NOMO-1 treated with DMSO at 0.1 percent for 48 hours (cell line): ENCODE results near the gene SFMBT2.

Experiments
- DNase-seq: peaks from one replicate; lab custom pipeline; 2025; ENCODE audit not compliant: unreplicated experiment; lab: John Stamatoyannopoulos, UW

The SFMBT2 gene

GRCh38 chr10:7274293-7274692, 136.5 kb downstream of the SFMBT2 start:
- no peak for DNase-seq

GRCh38 chr10:7272008-7272407, 138.8 kb downstream of the SFMBT2 start:
- no peak for DNase-seq

- DNase-seq: no peak
Measured at GRCh38 chr10:7269988-7270387, 140.8 kb downstream of the SFMBT2 start.

- DNase-seq: no peak
Measured at GRCh38 chr10:7267142-7267541, 143.7 kb downstream of the SFMBT2 start.

- no peak for DNase-seq
Measured at GRCh38 chr10:7265396-7266123, 145.3 kb downstream of the SFMBT2 start.

- no peak for DNase-seq
Measured at GRCh38 chr10:7264313-7264756, 146.5 kb downstream of the SFMBT2 start.

GRCh38 chr10:7263616-7264015, 147.2 kb downstream of the SFMBT2 start:
- no peak for DNase-seq

- DNase-seq: no peak
Measured at GRCh38 chr10:7261351-7261750, 149.5 kb downstream of the SFMBT2 start.

GRCh38 chr10:7260912-7261311, 149.9 kb downstream of the SFMBT2 start:
- DNase-seq: no peak

- peak; percentile 79 for DNase-seq
Measured at GRCh38 chr10:7260412-7260900, 150.4 kb downstream of the SFMBT2 start.

- peak; percentile 74 for DNase-seq
Measured at GRCh38 chr10:7258948-7259523, 151.8 kb downstream of the SFMBT2 start.

- no peak for DNase-seq
Measured at GRCh38 chr10:7255517-7255916, 155.3 kb downstream of the SFMBT2 start.

- no peak for DNase-seq
Measured at GRCh38 chr10:7251696-7252465, 159.0 kb downstream of the SFMBT2 start.

- DNase-seq: no peak
Measured at GRCh38 chr10:7250236-7250635, 160.6 kb downstream of the SFMBT2 start.

GRCh38 chr10:7248585-7249164, 162.2 kb downstream of the SFMBT2 start:
- DNase-seq: no peak

GRCh38 chr10:7248148-7248547, 162.7 kb downstream of the SFMBT2 start:
- no peak for DNase-seq

GRCh38 chr10:7245505-7245904, 165.3 kb downstream of the SFMBT2 start:
- no peak for DNase-seq

- peak; percentile 36 for DNase-seq
Measured at GRCh38 chr10:7243873-7244272, 167.0 kb downstream of the SFMBT2 start.

GRCh38 chr10:7243139-7243538, 167.7 kb downstream of the SFMBT2 start:
- DNase-seq: no peak

- no peak for DNase-seq
Measured at GRCh38 chr10:7239312-7239985, 171.4 kb downstream of the SFMBT2 start.

GRCh38 chr10:7235376-7235775, 175.5 kb downstream of the SFMBT2 start:
- DNase-seq: no peak
